NCI-H146 treated with DMSO at 0.1 percent for 48 hours (cell line): ENCODE data around the gene HSPB9.

Experiments used
- DNase-seq: peaks from one replicate; lab custom pipeline; 2025; ENCODE audit not compliant: unreplicated experiment; lab: John Stamatoyannopoulos, UW

HSPB9 gene, protein sequence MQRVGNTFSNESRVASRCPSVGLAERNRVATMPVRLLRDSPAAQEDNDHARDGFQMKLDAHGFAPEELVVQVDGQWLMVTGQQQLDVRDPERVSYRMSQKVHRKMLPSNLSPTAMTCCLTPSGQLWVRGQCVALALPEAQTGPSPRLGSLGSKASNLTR

DNA sequence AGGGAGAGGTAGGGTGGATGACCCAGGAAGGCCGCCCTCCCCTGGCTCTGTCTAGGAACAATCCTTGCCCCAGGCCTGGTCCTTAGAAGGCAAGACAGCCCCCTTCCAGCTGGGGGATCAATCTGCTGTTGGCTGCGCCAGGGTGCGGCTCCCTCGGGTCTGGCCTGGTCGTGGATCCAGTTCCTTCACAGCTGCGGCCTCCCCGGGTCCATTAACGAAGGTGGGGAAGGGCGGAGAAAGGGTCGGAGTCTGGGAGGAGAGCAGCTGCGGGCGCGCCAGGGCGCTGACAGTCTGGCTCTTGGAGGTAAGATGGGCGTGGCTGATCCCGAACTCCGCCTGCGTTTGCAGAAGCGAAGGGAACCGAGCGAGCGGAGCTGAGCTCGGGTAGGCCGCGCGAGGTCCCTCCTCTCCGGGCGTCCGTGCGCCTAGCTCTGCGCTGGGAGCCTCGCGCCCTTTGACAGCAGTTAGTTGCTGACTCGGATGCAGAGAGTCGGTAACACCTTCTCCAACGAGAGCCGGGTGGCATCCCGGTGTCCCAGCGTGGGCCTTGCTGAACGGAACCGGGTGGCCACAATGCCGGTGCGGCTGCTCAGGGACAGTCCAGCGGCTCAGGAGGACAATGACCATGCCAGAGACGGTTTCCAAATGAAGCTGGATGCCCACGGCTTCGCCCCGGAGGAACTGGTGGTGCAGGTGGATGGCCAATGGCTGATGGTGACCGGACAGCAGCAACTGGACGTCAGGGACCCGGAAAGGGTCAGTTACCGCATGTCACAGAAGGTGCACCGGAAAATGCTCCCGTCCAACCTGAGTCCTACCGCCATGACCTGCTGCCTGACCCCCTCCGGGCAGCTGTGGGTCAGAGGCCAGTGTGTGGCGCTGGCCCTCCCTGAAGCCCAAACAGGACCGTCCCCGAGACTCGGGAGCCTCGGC is at the start of gene HSPB9:
Gene HSPB9 (plus strand): TSS at position 434 of the 933 bp plus-strand sequence. CDS start 47 bp downstream, at position 481.
- DNase-seq: peak; percentile 75

DNA sequence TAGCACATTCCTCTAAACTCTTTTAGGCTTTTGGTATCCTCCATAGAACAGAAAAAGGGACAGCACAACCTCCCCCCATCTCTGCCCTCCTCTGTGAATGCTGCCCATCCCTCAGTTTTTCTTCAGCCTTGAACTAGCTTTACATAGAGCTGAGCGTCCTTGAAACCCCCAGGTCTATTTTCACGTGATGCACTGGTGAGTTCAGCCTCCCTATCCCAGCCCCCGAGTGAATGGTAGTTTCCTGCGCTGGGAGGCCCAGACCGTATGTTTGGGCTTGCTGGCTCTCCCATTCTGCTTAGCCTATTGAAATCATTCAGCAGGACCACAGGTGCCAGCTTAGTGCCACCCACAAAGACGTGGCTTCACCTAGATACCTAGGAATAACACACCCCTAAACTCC is 46.8 kb upstream of the HSPB9 start:
- no peak for DNase-seq

DNA sequence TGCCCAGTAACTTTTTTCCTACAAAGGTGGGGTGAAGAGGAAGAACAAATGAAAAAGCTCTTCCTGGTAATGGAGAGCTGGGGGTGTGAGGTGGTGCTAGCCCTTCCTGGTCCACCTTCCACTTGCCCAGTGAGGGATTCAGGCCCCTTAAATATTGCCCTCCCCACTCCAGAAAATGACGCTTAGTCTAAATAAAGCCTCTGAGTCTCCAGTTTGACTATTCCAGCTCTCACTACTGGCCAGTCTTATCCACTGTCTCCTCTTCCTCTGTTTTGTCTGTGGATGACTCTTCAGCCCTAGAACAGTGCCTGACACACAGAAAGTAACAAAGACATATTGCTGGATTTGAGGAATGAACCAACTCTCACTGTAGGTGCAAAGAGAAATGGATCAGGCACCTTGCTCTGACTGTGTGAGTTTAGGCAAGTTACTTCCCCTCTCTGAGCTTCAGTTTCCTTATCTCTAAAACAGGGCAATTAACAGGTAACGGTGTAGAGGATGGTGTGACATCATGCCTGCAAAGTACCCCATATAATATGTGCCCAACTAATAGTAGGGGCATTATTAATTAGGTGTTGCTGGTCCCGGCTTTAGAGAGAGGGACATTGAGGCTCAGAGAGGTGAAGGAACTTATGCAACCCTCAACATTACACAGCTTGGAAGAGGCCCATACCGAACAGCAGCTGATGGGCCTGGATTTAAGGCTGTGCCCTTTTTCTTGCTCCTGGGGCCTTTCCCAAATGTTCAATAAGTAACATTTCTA is 45.6 kb upstream of the HSPB9 start:
- no peak for DNase-seq

DNA sequence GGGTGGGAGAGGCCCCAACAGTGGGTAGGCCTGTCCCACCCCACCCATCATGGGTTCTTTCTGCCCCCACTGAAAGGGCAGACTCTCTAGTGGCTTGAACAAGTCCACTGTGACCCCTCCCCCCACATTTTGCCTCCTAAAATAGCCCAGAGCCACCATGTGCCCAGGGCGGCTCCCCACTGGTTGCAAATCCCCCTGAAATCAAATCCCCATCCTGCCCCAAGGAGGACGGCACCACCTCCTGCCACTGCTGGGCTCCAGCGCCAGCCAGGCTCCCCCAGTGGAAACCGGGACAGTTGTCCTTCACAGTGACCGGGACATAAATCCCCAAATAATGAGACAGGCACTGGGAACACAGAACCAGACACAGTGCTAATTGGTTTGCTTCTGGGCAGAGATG is 44.8 kb upstream of the HSPB9 start:
- no peak for DNase-seq

DNA sequence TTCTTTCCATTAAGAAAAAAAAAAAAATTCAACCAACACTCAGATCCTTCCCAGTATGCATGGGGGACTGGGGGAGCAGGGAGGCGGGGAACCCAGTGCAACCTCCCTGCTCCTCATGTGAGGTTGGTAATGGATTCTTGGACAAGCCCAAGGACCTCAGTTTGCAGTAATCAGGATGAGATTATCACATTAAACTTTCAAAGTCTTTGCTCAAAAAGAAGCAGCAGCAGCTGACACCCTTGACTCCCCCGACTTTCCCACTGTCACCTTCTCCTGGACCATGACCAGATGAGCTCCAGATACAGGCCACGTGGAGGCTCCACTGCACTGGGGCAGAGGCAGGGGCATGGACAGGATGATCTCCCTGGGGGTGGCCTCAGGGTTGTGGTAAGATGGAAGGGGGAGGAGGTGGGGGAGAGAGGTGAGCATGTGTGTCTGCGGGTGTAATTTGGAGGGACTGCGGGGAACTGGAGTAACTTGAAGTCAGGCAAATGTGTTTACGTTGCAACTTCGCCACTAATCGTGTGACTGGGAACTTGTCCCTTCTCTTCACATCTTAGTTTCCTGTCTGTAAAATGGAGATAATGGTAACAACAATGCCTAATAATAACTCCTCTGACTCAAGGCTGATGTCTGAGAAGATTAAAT is 44.1 kb upstream of the HSPB9 start:
- DNase-seq: no peak

DNA sequence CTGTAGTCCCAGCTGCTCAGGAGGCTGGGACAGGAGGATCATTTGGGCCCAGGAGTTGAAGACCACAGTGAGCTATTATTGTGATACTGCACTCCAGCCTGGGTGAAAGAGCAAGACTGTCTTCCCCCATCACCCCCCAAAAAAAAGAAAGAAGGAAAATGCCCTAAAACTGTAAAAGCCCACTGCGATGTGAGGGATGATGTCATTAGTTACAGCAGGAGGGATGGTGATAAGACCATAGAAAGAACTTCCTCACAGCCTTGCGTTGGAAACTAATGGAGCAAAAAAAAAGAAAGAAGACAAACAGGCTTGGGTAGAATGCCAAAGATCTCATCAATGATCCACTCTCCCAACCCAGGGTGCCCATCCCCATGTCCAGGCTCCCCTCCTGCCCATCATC is 43.1 kb upstream of the HSPB9 start:
- no peak for DNase-seq

DNA sequence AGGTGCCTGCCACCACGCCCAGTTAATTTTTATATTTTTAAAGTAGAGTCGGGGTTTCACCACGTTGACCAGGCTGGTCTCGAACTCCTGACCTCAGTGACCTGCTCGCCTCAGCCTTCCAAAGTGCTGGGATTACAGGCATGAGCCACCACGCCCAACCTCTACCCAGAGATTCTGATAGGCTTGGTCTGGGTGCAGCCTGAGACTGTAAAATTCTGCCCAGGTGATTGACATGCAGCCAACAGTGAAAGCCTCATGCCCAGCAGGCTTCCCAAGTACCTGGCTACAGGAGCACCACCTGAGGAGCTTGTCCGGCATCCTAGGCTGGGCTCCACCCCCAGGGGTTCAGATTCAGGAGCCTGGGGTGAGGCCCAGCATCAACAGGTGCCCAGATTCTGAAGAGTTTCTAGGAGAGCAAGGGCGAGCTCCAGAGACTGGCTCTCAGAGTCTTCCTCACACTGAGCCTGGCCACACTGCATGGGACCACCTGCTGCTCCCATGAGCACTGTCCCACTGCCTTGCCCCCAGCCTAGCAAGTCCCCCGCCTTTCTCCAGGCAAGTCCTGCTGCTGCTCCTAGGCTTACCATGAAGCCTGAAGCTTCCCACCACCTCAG is 41.0 kb upstream of the HSPB9 start:
- DNase-seq: no peak

DNA sequence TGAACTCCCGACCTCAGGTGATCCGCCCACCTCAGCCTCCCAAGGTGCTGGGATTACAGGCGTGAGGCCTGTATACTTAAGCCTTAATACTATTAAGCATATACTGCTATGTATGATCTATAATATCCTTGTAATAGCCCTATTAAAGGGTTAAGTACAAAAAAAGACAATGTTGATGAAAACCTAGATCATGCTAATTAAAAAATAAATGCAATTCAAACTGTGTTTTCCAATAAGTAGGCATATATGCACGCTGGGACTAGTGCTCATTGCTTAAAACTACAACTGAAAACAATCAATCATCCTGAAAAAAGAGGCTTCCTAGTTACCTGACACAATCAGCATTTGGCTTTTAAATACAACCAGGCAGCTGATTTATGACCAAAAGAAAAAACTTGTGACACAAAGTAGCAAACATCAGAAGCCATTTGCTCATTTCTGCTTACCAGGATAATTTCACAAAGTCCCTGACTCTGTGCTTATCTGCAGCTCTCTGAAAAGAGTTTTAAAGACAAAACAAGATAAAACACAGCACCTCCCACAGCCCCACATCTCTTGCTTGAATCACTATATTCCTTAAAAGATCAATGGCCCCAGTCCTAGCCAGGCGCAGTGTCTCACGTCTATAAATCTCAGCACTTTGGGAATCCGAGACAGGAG is 35.4 kb upstream of the HSPB9 start:
- DNase-seq: no peak

DNA sequence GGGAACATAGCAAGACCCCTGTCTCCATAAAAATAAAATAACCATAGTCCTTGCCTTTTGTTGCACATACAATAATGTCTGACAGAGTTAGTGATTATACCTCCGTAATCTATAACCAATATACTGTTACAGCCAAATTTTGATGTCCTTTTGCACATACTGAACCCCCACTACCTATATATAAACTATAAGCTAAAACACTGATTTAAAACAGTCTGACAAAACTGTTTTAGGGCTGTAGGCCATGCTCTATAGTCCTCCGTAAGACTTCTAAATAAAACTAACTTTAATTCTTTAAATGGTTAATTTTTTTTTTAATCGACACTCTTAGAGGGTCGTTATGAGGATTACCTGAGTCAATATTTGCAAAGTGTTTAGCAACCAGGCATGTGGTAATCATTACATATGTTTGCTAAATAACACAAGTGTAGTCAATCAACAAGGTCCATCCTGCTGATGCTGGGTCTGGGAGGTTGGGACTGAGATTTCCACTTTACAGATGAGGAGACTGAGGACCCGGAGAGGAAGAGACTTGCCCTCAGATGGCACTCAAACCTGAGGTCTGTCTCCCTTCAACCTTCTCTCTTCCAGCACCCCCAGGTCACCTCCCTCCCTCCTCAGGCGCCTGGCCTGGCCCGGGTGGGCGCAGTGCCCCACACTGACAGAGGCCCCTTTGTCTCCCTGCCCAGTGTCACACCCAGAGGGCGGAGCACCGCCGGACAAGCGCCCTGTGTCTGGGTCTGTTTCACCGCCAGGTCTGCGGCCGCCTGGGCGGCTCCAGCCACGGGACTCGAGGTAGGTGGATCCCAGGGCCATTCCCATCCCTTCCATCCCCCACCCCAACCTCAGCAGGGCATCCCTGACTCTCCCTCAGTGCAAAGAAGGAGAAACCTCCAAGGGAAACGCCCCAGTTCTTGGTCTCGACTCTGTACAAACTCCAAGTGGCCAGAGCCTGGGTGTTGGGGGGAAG is 34.6 kb upstream of the HSPB9 start:
- no peak for DNase-seq

DNA sequence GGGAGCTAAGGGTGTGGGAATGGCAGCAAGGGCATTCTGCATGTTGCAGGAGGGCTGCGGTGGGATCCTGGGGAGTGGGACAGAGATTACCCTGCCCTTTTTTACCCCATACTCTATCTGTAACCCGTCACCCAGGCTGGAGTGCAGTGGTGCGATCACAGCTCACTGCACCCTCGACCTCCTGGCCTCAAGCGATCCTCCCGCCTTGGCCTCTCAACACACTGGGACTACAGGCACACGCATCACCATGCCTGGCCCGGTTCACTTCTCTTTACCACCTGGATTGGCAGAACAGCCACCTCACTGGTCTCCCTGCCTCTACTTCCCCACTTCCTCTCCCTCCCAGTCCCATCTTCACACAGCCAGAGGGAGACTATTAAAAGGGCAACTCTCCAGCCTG is 33.9 kb upstream of the HSPB9 start:
- no peak for DNase-seq

DNA sequence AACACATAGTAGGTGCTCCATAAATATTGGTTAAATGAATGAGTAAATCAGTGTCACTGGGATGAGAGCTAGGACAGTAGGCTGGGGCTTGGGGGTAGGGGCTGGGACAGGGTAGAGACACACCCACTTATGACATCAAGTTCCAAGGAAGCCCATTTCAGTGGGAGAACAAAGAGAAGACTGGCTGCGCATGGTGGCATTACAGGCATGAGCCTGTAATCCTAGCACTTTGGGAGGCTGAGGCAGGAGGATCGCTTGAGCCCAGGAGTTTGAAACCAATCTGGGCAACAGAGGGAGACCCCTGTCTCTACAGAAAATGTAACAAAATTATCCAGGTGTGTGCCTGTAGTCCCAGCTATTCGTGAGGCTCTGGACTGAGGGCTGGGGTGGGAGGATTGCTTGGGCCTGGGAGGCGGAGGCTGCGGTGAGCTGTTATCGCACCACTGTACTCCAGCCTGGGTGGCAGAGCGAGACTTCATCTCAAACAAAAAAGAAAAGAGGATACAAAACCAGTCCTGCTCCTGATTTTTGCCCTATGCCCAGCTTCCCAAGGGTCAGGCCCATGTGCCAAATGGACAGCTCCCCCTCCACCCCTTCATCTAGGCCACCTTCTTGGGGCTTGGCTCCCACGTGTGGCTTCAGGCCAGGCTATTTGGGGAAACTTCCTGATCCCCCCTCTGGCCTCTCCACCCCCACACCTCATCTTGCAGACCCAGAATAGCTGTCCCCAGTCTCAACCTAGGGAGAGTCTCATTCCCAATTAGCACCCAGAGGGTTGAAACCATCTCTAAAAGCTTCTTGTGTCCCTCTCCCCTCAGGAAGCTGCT is 31.4 kb upstream of the HSPB9 start:
- DNase-seq: no peak

DNA sequence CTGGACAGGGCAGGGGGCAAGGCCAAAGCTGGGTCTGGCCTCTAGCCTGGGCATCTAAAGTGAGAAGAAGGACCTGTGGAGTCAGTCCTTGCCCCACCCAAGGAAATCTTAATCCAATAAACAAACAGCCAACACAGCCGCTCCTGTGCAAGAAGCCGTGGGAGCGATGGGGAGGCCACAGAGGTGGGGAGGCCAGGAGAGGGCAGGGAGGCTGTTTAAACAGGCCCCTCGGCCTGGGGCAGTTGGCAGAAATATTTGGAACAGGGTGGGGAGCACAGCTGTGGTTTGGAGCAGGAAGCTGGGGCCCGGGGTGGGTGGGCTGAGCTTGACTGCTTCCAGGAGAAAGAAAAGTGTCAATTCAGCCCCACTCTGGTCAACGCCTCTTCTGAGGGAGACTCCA is 29.7 kb upstream of the HSPB9 start:
- no peak for DNase-seq

DNA sequence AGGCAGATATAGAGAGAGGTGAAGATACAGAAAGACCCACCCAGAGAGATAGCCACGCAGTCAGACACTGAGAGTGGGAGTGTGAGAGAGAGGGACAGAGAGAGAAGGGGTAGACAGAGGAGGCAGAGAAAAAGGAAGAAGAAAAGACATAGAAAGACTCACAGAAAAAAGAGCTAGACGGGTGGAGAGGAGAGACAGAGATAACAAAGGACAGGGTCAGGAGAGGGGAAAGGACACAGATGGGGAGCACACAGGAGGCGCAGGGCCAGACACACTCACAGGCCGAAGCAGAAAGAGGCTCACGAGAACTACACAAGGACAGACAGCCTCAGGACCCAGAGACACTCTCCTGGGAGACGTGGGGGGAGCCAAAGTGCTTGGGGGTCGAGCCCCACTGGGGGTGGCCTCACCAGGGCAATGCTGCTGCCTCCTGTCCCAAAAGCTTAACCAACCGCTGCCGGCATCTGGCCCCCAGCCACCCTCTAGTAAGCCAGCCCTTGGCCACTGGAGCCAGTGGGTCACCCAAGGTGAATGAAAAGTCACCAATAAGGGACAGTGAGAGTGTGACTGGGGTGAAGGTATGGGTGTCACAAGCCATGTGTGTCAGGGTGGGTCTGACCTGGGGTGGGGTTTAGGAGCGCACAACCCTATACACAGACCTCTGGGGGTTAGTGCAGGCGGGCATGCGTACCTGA is 28.1 kb upstream of the HSPB9 start:
- no peak for DNase-seq

DNA sequence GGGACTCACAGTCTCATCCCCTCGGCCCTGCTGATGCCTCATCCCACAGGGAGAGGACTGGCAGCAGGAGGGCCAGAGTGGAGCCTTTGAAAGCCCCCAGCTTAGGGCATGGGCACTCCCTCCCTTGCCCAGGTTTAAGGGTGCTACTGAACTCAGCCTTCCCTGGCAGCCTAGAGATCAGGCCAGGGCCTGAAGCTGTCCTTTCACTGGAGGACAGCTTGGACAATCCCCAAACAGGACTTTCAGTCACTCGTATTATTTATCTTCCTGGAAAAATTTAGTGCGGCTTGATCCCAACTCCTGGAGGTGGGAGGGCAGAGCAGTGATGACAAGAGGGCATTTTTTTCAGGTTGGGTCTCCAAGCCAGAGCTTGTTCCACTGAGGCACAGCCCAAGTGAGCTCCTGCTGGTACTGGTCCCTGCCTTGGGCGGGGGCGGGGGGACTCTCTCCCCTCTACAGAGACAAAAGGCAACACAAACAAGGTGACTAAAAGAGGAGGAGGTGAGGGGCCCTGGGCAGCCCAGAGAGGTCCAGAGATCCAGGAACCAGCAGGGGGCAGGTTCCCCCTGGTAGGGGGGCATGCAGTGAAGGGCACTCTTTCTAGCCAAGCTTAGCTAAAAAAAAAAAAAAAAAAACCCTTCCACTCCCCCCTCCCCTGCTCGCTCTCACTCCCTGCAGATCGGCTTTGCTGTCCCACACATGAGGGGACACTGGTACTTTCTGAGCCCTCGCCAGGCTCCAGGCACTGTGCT is 26.1 kb upstream of the HSPB9 start:
- DNase-seq: no peak

DNA sequence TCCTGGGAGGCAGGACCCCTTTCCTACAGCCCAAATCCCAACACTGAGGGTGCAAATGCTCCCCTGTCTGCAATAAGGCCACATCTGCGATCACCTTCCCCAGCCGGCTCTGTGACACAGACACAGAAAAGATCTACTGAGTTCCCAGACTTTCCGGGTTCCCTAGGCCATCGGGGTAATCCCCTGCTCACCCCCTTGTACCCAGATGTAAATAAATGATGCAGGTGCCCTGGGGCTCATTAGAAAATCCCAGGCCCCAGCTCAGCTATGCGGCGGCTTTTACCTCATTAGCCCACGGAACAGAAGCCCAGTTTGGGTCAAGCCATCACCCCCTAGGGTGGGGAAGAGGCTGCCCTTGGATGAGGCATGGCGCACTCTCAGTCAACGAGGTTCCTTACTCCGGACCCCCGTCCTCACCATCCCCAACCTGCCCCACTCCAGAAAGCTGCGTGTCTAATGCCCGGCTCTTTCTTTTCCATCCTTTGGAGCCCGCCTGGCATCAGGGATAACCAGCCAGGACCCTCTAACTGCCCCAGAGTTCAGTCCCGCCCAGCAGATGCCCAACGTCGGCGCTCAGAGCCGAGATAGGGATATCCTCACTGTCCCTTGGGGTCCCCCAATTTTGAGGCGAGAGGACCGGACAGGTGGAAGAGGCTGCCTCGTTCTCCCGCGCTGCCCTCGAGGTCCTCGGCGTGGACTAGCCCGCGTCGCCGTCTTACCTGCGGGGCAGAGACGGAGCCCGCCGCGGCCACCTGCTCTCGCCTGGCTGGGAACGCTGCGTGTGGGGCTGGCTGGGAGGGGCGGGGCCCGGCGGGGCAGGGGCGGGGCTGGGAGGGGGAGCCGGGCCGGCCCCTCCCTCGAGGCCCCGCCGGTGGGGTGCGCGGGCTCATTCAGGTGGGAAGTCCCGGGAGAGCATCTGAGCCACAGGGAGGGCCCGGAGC is 24.6 kb upstream of the HSPB9 start, which contains the start of gene ZNF385C:
Gene ZNF385C (minus strand): TSS at position 783 of the 941 bp plus-strand sequence. CDS start 35,417 bp downstream, outside the sequence.
- no peak for DNase-seq
